Left lobe of liver (tissue), 2 donors: Measurements from ENCODE around the gene PRIMA1. TPM values are rescaled to one million over a fixed set of nuclear protein-coding genes. Genes with fewer than 3 reads are reported as not detected.

ENCODE experiments used
- ATAC-seq: fragments of 200-7000 bp; cut with Tn5 transposase; one replicate; pipeline ENCODE4 v1.9.1; 2020; ENCODE audit warnings: mild to moderate bottlenecking, moderate library complexity
- DNase-seq: peaks from one replicate; pipeline ENCODE4 v3.0.0-alpha.2; 2020; ENCODE audit warnings: low spot score
- total RNA-seq: library from RNA; stranded (reverse); gene quantifications from one replicate; pipeline ENCODE4 v1.2.1, GENCODE V29; 2021
- donor health status: DM: no; HTN: no; CAD: no; lungs with moderate emphysema.
- donor health status: DM: no; HTN: yes; CAD: no.

The PRIMA1 gene
- total RNA-seq, 1 donor from 2014 or later: 0.30 TPM

GRCh38 chr14:93797071-93797470 is 8.8 kb upstream of the PRIMA1 start:
- no peak for DNase-seq
- ATAC-seq: no peak

GRCh38 chr14:93794756-93795155 is 6.5 kb upstream of the PRIMA1 start:
- DNase-seq (no peak), ATAC-seq (no peak)

DNA sequence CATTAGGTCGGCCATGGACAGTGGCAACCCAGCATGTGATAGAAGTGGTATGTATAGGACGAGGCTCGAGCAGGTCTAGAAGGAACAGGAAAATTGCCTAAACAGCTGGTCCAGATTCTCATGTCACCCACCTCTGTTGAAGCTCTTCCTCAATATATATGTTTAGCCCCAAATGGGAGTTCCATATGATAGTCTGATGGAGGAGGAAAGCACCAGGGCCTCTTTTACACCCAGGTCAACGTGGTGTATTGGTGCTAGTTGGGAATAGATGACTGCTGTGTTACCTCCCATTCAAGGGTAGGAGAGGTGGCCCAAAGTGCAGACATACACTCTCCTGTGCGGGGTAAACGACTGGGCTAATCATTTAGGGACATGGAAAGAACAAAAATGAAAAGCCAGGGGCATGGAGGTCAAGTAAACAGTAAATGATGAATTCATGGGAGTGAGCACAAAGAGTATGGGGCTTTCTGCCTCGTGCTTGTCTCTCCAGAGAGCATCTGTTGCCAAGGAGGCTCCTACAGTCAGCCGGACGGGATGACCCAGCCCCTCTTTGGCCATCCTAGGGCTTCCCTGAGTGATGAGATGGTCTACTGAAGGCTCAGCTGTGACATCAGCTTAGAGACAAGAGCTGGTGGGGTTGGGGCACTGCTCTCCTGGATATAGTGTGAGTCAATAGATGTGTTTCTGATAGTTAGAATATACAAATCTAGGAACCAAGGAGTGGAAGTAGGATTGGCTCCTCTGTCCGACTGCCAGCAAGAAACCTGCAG is 5.5 kb upstream of the PRIMA1 start:
- no peak for ATAC-seq
- no peak for DNase-seq

DNA sequence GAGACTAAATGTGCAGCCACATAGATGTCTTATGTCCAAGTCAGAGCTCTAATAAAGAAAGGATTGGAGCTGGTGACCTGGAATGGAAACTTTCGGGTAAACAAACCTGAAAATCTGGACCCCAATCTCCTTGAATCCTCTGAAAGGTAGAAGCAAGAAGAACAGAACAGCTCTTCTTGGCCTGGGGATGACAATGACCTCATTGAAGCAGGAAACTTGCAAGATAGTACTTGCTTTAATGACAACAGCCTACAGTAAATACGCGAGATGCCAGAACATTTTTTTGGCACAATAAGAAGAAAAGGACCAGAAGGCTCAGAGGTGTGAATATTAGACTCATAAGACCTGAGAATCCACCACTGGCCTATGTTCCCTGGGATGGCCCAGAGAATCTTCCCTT is 4.1 kb upstream of the PRIMA1 start:
- DNase-seq: no peak
- no peak for ATAC-seq

- DNase-seq (no peak), ATAC-seq (no peak)
Measured at GRCh38 chr14:93790966-93791365, 2.7 kb upstream of the PRIMA1 start.

DNA sequence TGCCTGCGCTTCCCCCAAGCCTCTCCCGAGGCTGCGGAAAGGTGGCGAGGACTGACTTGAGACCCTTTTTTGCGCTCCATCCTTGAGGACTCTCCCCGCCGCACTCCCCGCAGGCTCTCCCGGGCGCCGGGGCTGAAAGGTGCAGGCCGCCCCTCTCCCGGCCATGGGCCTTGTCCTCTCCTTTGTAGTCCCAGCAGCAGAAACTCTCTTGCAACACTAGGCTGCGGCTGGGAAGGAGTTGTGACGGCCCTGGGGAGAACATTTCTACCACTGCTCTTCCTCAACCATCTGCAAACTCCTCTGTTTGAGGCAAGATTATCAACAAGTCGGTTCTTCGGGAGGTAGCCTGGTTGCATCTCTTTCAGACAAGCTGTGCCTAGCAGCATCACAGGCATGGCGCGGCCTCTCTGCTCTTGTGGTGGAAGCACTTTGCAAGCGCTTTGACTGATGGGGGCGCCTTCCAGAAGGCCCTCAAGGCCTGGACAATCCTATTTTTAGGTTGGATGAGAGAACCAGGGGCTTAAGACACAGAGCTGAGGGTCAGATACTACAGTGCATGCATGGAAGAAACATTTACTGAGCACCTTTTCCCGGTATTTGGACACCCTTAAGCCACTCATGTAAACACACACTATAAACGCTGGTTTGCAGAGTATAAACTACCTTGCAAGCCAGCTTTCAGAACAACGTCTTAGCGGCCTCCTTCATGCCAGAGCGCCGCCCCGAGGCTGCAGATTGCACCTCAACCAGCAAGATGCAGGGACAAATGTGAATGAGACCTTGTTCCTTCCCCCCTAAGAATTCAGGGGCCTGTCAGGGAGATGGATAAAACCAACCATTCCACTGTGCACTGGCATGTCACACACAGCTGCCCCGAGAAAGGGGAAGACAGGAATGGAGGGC is 1.2 kb upstream of the PRIMA1 start:
- DNase-seq (no peak), ATAC-seq (no peak)

DNA sequence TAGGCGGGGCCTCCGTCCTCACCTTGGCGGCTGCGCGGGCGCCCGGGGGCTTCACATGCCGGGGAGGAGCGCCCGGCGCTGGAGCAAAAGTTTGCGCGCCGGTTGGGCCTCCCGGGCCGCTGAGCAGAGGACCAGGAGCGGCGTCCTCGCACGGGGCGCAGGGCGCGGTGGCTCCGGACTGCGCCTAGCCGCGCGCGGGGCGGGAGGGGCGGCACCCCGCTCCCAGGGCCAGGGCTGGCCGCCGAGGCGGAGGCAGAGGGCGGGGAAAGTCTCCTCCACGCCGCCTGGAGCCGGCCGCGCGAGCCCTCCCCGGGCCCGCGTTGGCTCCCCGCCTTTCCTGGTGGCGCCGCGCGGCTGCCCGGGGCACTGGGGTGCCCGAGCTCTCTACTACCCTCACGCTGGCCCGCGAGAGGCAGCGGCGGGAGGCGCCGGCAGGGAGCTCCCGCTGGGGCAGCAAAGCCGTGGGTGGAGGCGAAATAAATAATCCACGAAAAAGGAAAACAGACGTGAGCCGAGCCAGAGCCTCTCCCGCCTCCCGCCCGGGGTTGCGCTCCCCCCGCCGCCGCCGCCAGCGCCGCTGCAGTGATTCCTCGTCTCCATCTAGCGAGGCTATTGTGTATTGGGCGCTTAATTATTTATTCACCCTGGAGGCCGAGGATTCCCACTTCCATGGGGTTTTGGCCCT is 400 bp upstream of the PRIMA1 start:
- DNase-seq (no peak), ATAC-seq (peak; percentile 64)

- ATAC-seq (no peak), DNase-seq (no peak)
Measured at GRCh38 chr14:93787465-93788292, 606 bp downstream of the PRIMA1 start.

GRCh38 chr14:93785423-93785822 is 2.9 kb downstream of the PRIMA1 start:
- ATAC-seq (no peak), DNase-seq (no peak)

- ATAC-seq: no peak
- no peak for DNase-seq
Measured at GRCh38 chr14:93784878-93785277, 3.4 kb downstream of the PRIMA1 start.

DNA sequence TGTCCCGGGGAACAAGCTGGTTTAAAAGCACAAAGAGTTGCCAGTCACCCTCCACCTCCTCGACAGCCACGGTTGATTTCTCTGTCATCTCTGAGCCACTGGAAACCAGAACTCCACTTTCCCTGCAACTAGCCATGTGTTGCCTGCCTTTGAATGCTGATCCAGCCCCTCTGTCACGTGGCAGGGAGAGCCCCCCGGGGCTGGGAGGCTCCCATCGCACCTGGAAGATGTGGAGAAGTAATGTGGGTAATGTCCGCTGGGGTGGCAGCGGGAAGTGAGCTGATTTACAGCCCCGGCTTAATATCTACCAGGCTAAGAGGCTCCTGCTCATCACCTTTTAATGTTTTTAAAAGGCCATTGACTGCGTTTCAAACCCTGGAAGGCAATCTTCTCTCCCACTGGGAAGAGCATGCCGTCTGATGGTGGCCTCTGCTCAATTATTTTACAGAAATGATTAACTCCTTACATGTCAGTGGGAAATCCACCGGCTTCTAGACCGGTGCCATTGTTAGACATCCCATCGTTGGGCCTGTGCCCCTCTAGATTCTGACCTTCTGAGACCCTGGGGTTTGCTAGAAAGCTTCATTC is 7.4 kb downstream of the PRIMA1 start:
- ATAC-seq: no peak
- no peak for DNase-seq

GRCh38 chr14:93778856-93779629 is 9.2 kb downstream of the PRIMA1 start:
- ATAC-seq (no peak), DNase-seq (no peak)

DNA sequence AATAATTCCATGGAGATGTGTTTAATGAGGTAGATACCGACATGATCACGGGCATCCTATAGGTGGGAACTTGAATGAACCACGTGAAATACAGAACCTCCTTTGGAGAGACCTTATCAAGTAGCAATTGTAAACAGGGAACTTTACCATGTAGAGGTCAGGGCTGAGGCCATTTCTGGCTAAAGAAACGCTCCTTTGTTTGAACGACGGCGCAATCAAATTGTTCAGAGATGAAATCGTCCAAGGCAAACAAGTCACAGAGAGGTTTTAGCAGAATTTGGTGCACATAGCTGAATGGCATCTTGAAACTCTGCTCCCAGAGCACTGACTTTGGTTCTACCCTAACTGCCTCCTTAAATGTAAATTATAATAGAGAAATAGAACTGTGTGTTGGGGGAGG is 9.8 kb downstream of the PRIMA1 start:
- ATAC-seq: no peak
- DNase-seq: no peak

DNA sequence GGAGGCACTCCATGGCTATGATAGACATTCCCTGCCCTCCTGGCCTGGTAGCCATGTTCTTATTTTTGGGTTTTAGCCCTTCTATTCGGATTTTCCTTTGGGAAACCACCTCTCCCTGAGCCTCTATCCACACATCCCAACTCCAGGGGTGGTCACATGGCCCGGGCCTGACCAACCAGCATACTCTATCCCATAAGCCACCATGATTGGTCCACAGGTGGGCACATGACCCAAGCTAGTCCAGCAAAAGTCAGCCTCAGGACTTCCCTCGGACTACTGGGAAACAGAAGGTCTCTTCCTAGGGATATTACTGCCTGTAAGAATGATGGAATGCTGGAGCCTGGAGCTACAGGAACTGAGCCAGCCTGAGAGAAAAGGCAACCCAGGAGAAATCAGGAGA is 12.5 kb downstream of the PRIMA1 start:
- DNase-seq: no peak
- ATAC-seq: no peak

DNA sequence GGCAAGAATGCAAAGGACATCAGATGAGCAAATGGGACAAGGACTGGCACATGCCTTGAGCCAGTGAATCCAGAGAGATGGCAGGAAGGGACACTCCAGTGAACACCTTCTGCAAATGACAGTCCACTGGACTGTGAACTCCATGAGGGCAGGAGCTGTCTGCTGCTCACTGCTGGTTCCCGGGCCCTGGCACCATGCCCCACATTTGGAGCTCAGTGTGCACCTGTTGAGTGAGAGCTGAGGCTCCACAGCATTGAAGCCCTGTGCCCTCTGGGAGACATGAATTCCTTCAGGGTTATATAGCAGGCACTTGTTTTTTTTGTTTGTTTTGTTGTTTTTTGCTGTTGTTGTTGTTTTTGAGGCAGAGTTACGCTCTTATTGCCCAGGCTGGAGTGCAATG is 13.1 kb downstream of the PRIMA1 start:
- ATAC-seq: no peak
- no peak for DNase-seq

- DNase-seq: no peak
- no peak for ATAC-seq
Measured at GRCh38 chr14:93772263-93772662, 16.0 kb downstream of the PRIMA1 start.

DNA sequence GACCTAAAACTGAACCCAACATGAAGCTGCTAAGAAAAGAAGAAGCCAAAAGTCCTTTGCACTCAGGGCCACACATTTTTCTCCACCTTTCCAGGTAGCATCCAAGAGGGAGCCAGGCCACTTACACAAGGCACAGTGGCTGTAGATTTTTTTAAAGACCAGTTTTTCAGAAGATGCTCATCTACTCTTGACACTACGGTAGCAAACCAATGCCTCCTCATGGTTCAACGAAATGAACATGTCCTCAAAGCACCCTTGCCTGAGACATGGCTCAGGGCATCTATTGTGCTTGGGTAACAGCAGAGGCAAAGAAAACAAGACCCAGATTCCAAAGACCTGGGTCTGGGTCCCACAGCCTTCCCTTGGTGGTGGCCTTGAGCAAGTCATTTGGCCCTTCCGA is 22.3 kb downstream of the PRIMA1 start:
- no peak for DNase-seq
- no peak for ATAC-seq

- DNase-seq (no peak), ATAC-seq (no peak)
Measured at GRCh38 chr14:93765155-93765554, 23.1 kb downstream of the PRIMA1 start.

DNA sequence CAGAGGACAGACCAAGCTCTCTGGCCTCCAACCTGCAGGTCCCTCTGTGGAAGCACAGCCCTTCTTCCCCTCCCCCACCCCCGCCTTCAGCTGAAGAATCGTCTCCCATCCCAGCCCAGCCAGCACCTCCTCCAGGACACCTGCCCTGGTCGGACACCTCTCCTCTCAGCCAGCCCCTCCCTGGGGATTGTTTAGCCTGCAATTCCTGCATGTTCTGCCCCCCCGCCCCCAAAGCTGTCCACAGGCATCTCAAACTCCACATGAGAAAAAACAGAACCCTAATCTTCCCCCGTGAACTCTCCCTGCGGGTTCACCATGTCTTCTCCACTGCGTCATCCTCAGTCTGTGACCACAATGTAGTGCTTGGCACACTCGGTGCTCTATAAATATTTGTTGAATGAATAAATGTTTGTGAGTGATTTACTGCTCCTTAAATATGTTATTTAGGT is 24.1 kb downstream of the PRIMA1 start:
- DNase-seq: no peak

More for the DNA sequence above, 24.1 kb downstream of the PRIMA1 start:
- ATAC-seq: no peak
